Measurements from ENCODE around the gene SLC43A3. TPM values are rescaled to one million over a fixed set of nuclear protein-coding genes. Genes with fewer than 3 reads are reported as not detected.

SLC43A3 gene
- total RNA-seq, 1 experiment from 2014 or later, result 21.4 TPM

- no CpG with 5 or more reads among the region's 50 CpGs for WGBS (ENCODE audit: extremely low coverage, insufficient read length, low lambda C conversion rate)
- Histone ChIP-seq H2BK12ac (ENCODE audit: insufficient read length, low read depth, low read length) (no peak overlapping the region), H3K23me2 (ENCODE audit: insufficient read length, low read depth, low read length, poor library complexity, severe bottlenecking) (peaks cover 30% of the 10 kb centered on the region), H3K9ac (ENCODE audit: extremely low read depth, insufficient read length, low read length) (no peak overlapping the region), H3K18ac (ENCODE audit: insufficient read length, low read depth, low read length) (no peak overlapping the region), H3K79me2 (ENCODE audit: insufficient read depth, low read length) (no peaks in the 10 kb centered on the region), H2AFZ (ENCODE audit: low read length) (no peak overlapping the region), H3K14ac (ENCODE audit: insufficient read depth, low read length) (no peak overlapping the region; the same call in 1 of the 2 replicates), H2BK120ac (ENCODE audit: low read depth, low read length, poor library complexity, severe bottlenecking) (no peak overlapping the region), H3K27me3 (ENCODE audit: insufficient read depth, low read length) (peaks cover 10% of the 10 kb centered on the region; the same call in 1 of the 2 replicates), H3K9me3 (ENCODE audit: control insufficient read depth, low read depth, low read length) (no peaks in the 10 kb centered on the region), H3K79me1 (ENCODE audit: insufficient read depth, low read depth, low read length, poor library complexity, severe bottlenecking) (no peaks in the 10 kb centered on the region), H3T11ph (ENCODE audit: low read length) (no peak overlapping the region), H3K27ac (ENCODE audit: insufficient read length, low read depth, low read length) (no peak overlapping the region), H2BK5ac (ENCODE audit: insufficient read length, low read length) (no peak overlapping the region), H4K8ac (replicated peaks; ENCODE audit: insufficient read length, low read depth, low read length) (no peak overlapping the region), H3K4ac (ENCODE audit: low read depth, low read length) (no peak overlapping the region), H3K4me1 (ENCODE audit: insufficient read depth, low read length) (peaks cover 14% of the 10 kb centered on the region; the same call in 1 of the 2 replicates), H3K4me2 (ENCODE audit: insufficient read depth, insufficient read length, low read length) (peak overlapping the region; percentile 81), H4K20me1 (ENCODE audit: control insufficient read depth, insufficient read depth, insufficient read length) (no peaks in the 10 kb centered on the region), H2BK20ac (ENCODE audit: low read depth, low read length, poor library complexity, severe bottlenecking) (no peak overlapping the region), H4K91ac (ENCODE audit: insufficient read length, low read depth, low read length) (no peak overlapping the region), H2AK5ac (ENCODE audit: insufficient read length, low read length) (no peak overlapping the region), H2BK15ac (ENCODE audit: low read depth, low read length) (no peak overlapping the region), H4K5ac (ENCODE audit: insufficient read length, low read depth, low read length) (no peak overlapping the region), H3K23ac (ENCODE audit: insufficient read length, low read depth, low read length) (no peak overlapping the region), H3K56ac (ENCODE audit: insufficient read length, low read depth, low read length) (no peak overlapping the region)
- Mint-ChIP-seq H3K4me3 (peak overlapping the region; percentile 63 to 90), H3K9me3 (no peaks in the 10 kb centered on the region), H3K27me3 (ENCODE audit: low read depth) (peaks cover 80% of the 10 kb centered on the region), H3K27ac (no peak overlapping the region), H3K36me3 (ENCODE audit: insufficient read depth in 1 of 3, low read depth in 3 of 3) (0 out of 7 replicates have a peak, but pooled peaks cover 0 to 5% (median 0%) of the 10 kb centered on the region in 3 experiments), H3K4me1 (peaks cover 39 to 64% of the 10 kb centered on the region in 2 experiments)
- peak; percentile 64 for DNase-seq
- TF ChIP-seq, protein P1, sequence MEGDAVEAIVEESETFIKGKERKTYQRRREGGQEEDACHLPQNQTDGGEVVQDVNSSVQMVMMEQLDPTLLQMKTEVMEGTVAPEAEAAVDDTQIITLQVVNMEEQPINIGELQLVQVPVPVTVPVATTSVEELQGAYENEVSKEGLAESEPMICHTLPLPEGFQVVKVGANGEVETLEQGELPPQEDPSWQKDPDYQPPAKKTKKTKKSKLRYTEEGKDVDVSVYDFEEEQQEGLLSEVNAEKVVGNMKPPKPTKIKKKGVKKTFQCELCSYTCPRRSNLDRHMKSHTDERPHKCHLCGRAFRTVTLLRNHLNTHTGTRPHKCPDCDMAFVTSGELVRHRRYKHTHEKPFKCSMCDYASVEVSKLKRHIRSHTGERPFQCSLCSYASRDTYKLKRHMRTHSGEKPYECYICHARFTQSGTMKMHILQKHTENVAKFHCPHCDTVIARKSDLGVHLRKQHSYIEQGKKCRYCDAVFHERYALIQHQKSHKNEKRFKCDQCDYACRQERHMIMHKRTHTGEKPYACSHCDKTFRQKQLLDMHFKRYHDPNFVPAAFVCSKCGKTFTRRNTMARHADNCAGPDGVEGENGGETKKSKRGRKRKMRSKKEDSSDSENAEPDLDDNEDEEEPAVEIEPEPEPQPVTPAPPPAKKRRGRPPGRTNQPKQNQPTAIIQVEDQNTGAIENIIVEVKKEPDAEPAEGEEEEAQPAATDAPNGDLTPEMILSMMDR (conservative IDR thresholded peaks at IDR 0.05), result no peak
Measured at GRCh38 chr11:57460758-57461749, 34.1 kb upstream of the SLC43A3 start.

All from H9 (cell line).